ENCODE results near the gene MLST8.
"Not testable (repeated sequence)": the region's sequence is repeated elsewhere in the genome, so short reads cannot be mapped to it uniquely, and the experiment has no call there.

The MLST8 gene

GRCh38 chr16:2233872-2234812 is 28.9 kb downstream of the MLST8 start:
- DNase-seq, result no peak

GRCh38 chr16:2234813-2235170 is 29.5 kb downstream of the MLST8 start:
- no peak for DNase-seq

- DNase-seq, result no peak
These were observed 30.0 kb downstream of the MLST8 start for GRCh38 chr16:2235234-2235651.

- no peak for DNase-seq
These were observed 30.6 kb downstream of the MLST8 start for GRCh38 chr16:2235695-2236336.

GRCh38 chr16:2236337-2237101 is 31.3 kb downstream of the MLST8 start, which contains the start of gene DNASE1L2:
TSS of gene DNASE1L2 (plus strand) at chr16:2236444. CDS start at chr16:2236817, 373 bp downstream.
- no peak for DNase-seq

GRCh38 chr16:2237102-2237482 is 31.8 kb downstream of the MLST8 start:
- no peak for DNase-seq

GRCh38 chr16:2237493-2238149 is 32.4 kb downstream of the MLST8 start:
- no peak for DNase-seq

GRCh38 chr16:2238150-2238837 is 33.0 kb downstream of the MLST8 start:
- no peak for DNase-seq

- DNase-seq, result no peak
These were observed 33.8 kb downstream of the MLST8 start for GRCh38 chr16:2238838-2239675.

- DNase-seq, result not testable (repeated sequence)
These were observed 35.1 kb downstream of the MLST8 start for GRCh38 chr16:2240331-2240730.

- DNase-seq, result no peak
These were observed 37.3 kb downstream of the MLST8 start for GRCh38 chr16:2242598-2242997.

- DNase-seq, result no peak
These were observed 37.8 kb downstream of the MLST8 start for GRCh38 chr16:2243031-2243528.

- no peak for DNase-seq
These were observed 38.5 kb downstream of the MLST8 start for GRCh38 chr16:2243781-2244180.

- no peak for DNase-seq
These were observed 39.0 kb downstream of the MLST8 start for GRCh38 chr16:2244301-2244700.

- DNase-seq, result no peak
These were observed 39.9 kb downstream of the MLST8 start for GRCh38 chr16:2244926-2245795.

- DNase-seq, result no peak
These were observed 41.1 kb downstream of the MLST8 start for GRCh38 chr16:2246301-2246885.

- peak; percentile 57 to 60 for DNase-seq
These were observed 45.5 kb downstream of the MLST8 start for GRCh38 chr16:2250652-2251295.

GRCh38 chr16:2251296-2252111 is 46.2 kb downstream of the MLST8 start, which contains the start of gene ECI1:
TSS of gene ECI1 (minus strand) at chr16:2251587. CDS start at chr16:2251566, 21 bp downstream.
- peak; percentile 89 for DNase-seq
